Stimulated activated CD4-positive, alpha-beta T cell treated with anti-CD3 and anti-CD28 coated beads, Interleukin-12 subunit alpha, Interleukin-12 subunit beta, amount 100 ng/mL, for 24 hours (primary cell): ENCODE measurements around the gene FRMD5.
A peak's percentile ranks its signal among the peaks of the same experiment; 100 is the strongest.

Source experiments
- DNase-seq, 2 experiments: peaks; one replicate each; pipeline ENCODE4 v3.0.0-alpha.2; 2020; ENCODE audit warnings: low read depth in 2 of 2

Gene FRMD5

GRCh38 chr15:43927203-43927602 lies 267.9 kb downstream of the FRMD5 start:
- no peak for DNase-seq

GRCh38 chr15:43923553-43923952 lies 271.5 kb downstream of the FRMD5 start:
- DNase-seq = no peak

- DNase-seq = no peak
These were observed 273.1 kb downstream of the FRMD5 start for GRCh38 chr15:43922021-43922420.

GRCh38 chr15:43920815-43921214 lies 274.3 kb downstream of the FRMD5 start:
- DNase-seq = no peak

GRCh38 chr15:43920254-43920600 lies 274.8 kb downstream of the FRMD5 start:
- no peak for DNase-seq

GRCh38 chr15:43919540-43920253 lies 275.4 kb downstream of the FRMD5 start:
- no peak for DNase-seq

- DNase-seq = no peak
These were observed 276.4 kb downstream of the FRMD5 start for GRCh38 chr15:43918717-43919116.

- no peak for DNase-seq
These were observed 278.8 kb downstream of the FRMD5 start for GRCh38 chr15:43916326-43916660.

- DNase-seq = no peak
These were observed 279.3 kb downstream of the FRMD5 start for GRCh38 chr15:43915631-43916325.

- DNase-seq = no peak
These were observed 281.1 kb downstream of the FRMD5 start for GRCh38 chr15:43913941-43914340.

GRCh38 chr15:43913026-43913780 lies 281.9 kb downstream of the FRMD5 start:
- no peak for DNase-seq

GRCh38 chr15:43912208-43912607 lies 282.9 kb downstream of the FRMD5 start:
- no peak for DNase-seq

- DNase-seq = no peak
These were observed 283.8 kb downstream of the FRMD5 start for GRCh38 chr15:43911235-43911781.

- no peak for DNase-seq
These were observed 286.5 kb downstream of the FRMD5 start for GRCh38 chr15:43908516-43909050.

GRCh38 chr15:43905755-43906154 lies 289.3 kb downstream of the FRMD5 start:
- DNase-seq = no peak

GRCh38 chr15:43903864-43904290 lies 291.2 kb downstream of the FRMD5 start:
- DNase-seq = peak; percentile 17 to 51

- DNase-seq = no peak
These were observed 293.6 kb downstream of the FRMD5 start for GRCh38 chr15:43901495-43901894.

- no peak for DNase-seq
These were observed 294.1 kb downstream of the FRMD5 start for GRCh38 chr15:43900996-43901395.

GRCh38 chr15:43899928-43900327 lies 295.1 kb downstream of the FRMD5 start:
- DNase-seq = no peak

GRCh38 chr15:43898891-43899290 lies 296.2 kb downstream of the FRMD5 start:
- DNase-seq = no peak

GRCh38 chr15:43896543-43896942 lies 298.5 kb downstream of the FRMD5 start:
- no peak for DNase-seq

GRCh38 chr15:43895586-43895985 lies 299.5 kb downstream of the FRMD5 start:
- DNase-seq = no peak
